Natural killer cell (primary cell): ENCODE data around the gene ADIRF. TPM values are rescaled to one million over a fixed set of nuclear protein-coding genes. Genes with fewer than 3 reads are reported as not detected.

Experiments
- ATAC-seq, 3 donors: fragments of 150-1000 bp in 2 of 3; fragments of 200-7000 bp in 1 of 3; cut with Tn5 transposase; 1 replicate in 1 of 3; 2 replicates in 2 of 3; pipeline ENCODE4 v1.10.0; 2021; ENCODE audit warnings: mild to moderate bottlenecking in 2 of 3, moderate library complexity in 2 of 3
- DNase-seq, 2 donors: peaks; one replicate each; pipeline versions ENCODE4 v3.0.0 to v3.0.0-alpha.2; 2013 to 2021; ENCODE audit warnings: mixed read lengths in 1 of 2
- H3K27ac ChIP-seq: one replicate; pipeline ENCODE4 v1.5.1; 2013; ENCODE audit warnings: mild to moderate bottlenecking, low read length
- H3K27me3 ChIP-seq: one replicate; pipeline ENCODE4 v1.6.1; 2013; ENCODE audit warnings: low read length; ENCODE audit not compliant: control insufficient read depth, insufficient read depth
- H3K36me3 ChIP-seq: one replicate; pipeline ENCODE4 v1.6.1; 2013; ENCODE audit warnings: low read length; ENCODE audit not compliant: control insufficient read depth, insufficient read depth
- H3K4me1 ChIP-seq: one replicate; pipeline ENCODE4 v1.6.1; 2013; ENCODE audit warnings: low read length; ENCODE audit not compliant: control insufficient read depth, insufficient read depth
- H3K4me3 ChIP-seq: one replicate; pipeline ENCODE4 v1.5.1; 2013; ENCODE audit warnings: low read length
- H3K9me3 ChIP-seq: one replicate; pipeline ENCODE4 v1.6.1; 2013; ENCODE audit warnings: low read length; ENCODE audit not compliant: control insufficient read depth, insufficient read depth
- H3K27ac Mint-ChIP-seq, 2 donors: one replicate each; pipeline ENCODE4 v1.8.0; 2022; ENCODE audit warnings: mild to moderate bottlenecking in 2 of 2, mixed read lengths in 2 of 2, moderate library complexity in 1 of 2
- H3K27me3 Mint-ChIP-seq, 2 donors: one replicate each; pipeline ENCODE4 v1.8.0; 2022; ENCODE audit warnings: low read depth in 2 of 2, mixed read lengths in 2 of 2
- H3K36me3 Mint-ChIP-seq: one replicate; pipeline ENCODE4 v1.8.0; 2022; ENCODE audit warnings: mixed read lengths
- H3K4me1 Mint-ChIP-seq, 2 donors: one replicate each; pipeline ENCODE4 v1.8.0; 2022; ENCODE audit warnings: mixed read lengths in 2 of 2
- H3K4me3 Mint-ChIP-seq: one replicate; pipeline ENCODE4 v1.8.0; 2022; ENCODE audit warnings: mild to moderate bottlenecking, moderate library complexity, mixed read lengths
- H3K9me3 Mint-ChIP-seq, 2 donors: one replicate each; pipeline ENCODE4 v1.8.0; 2022; ENCODE audit warnings: mixed read lengths in 2 of 2
- CTCF ChIP-seq: fragments of 200-600 bp; IDR thresholded peaks from one replicate; pipeline ENCODE4 v1.8.0; 2022; ENCODE audit warnings: antibody characterized with exemption
- WGBS: methylation state at CpG from one replicate; pipeline ENCODE4 v1.1.7; 2013; ENCODE audit warnings: missing lambda C conversion rate; ENCODE audit not compliant: insufficient coverage; 5-methylcytosine and 5-hydroxymethylcytosine counted together
- intact Hi-C: fragments of 100-400 bp; cut with micrococcal nuclease; formaldehyde crosslinking; loops from one replicate; pipeline ENCODE4 v1.14.2; 2022
- total RNA-seq, 4 donors: library from RNA; stranded (reverse); fragments of 120-200 nt in 1 of 4; gene quantifications; one replicate each; pipeline versions ENCODE4 v1.2.3 to v1.2.4, GENCODE V29; 2013 to 2022

The ADIRF gene
- total RNA-seq, 3 donors from 2014 or later (not counting 1 experiment from before 2014, with no cell fraction given): not detected

DNA sequence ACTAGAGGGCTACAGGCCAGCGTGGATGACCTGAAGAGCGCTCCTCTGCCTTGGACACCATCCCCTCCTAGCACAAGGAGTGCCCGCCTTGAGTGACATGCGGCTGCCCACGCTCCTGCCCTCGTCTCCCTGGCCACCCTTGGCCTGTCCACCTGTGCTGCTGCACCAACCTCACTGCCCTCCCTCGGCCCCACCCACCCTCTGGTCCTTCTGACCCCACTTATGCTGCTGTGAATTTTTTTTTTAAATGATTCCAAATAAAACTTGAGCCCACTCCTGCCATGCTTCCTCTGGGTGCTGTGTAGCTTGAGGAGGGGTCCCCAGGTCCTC is 5.3 kb upstream of the ADIRF start:
- no peaks in the 10 kb centered on the region for H3K36me3 Mint-ChIP-seq
- intact Hi-C loops: no loop called here
- Histone ChIP-seq H3K27ac (no peak overlapping the region), H3K27me3 (no peaks in the 10 kb centered on the region), H3K9me3 (no peaks in the 10 kb centered on the region), H3K4me1 (peaks cover 26% of the 10 kb centered on the region), H3K36me3 (no peaks in the 10 kb centered on the region), H3K4me3 (no peak overlapping the region)
- DNase-seq (no peak), ATAC-seq (no peak)
- H3K27me3 Mint-ChIP-seq: no peaks in the 10 kb centered on the region
- H3K4me3 Mint-ChIP-seq: no peak overlapping the region
- H3K27ac Mint-ChIP-seq: no peak overlapping the region
- peaks cover 10 to 18% of the 10 kb centered on the region in 2 donors for H3K4me1 Mint-ChIP-seq
- no peaks in the 10 kb centered on the region for H3K9me3 Mint-ChIP-seq
- TF ChIP-seq CTCF: no peak
- WGBS: 89% methylated on average over 7 of the region's 7 CpGs

GRCh38 chr10:86963341-86963919 is 4.9 kb upstream of the ADIRF start:
- no peaks in the 10 kb centered on the region for H3K36me3 ChIP-seq
- H3K36me3 Mint-ChIP-seq: no peaks in the 10 kb centered on the region
- WGBS: 90% methylated on average over 12 of the region's 12 CpGs
- H3K4me1 Mint-ChIP-seq: peaks cover 10 to 18% of the 10 kb centered on the region in 2 donors
- H3K9me3 Mint-ChIP-seq: no peaks in the 10 kb centered on the region
- ATAC-seq (no peak), DNase-seq (no peak)
- no peak overlapping the region for H3K27ac Mint-ChIP-seq
- no peaks in the 10 kb centered on the region for H3K27me3 Mint-ChIP-seq
- intact Hi-C loops: no loop called here
- H3K4me3 ChIP-seq: no peak overlapping the region
- H3K27ac ChIP-seq: no peak overlapping the region
- peaks cover 29% of the 10 kb centered on the region for H3K4me1 ChIP-seq
- no peak for TF ChIP-seq CTCF
- no peak overlapping the region for H3K4me3 Mint-ChIP-seq
- H3K9me3 ChIP-seq: no peaks in the 10 kb centered on the region
- no peaks in the 10 kb centered on the region for H3K27me3 ChIP-seq

GRCh38 chr10:86964061-86964846 is 4.0 kb upstream of the ADIRF start:
- intact Hi-C loops: no loop called here
- no peak overlapping the region for H3K4me3 ChIP-seq
- H3K9me3 ChIP-seq: no peaks in the 10 kb centered on the region
- ATAC-seq (no peak), DNase-seq (no peak)
- Mint-ChIP-seq H3K27ac (no peak overlapping the region), H3K27me3 (no peaks in the 10 kb centered on the region), H3K4me3 (no peak overlapping the region), H3K9me3 (no peaks in the 10 kb centered on the region), H3K36me3 (no peaks in the 10 kb centered on the region), H3K4me1 (peaks cover 10 to 22% of the 10 kb centered on the region in 2 donors)
- no peak overlapping the region for H3K27ac ChIP-seq
- H3K36me3 ChIP-seq: no peaks in the 10 kb centered on the region
- no peak for TF ChIP-seq CTCF
- H3K4me1 ChIP-seq: peaks cover 34% of the 10 kb centered on the region
- WGBS: 90% methylated on average over 13 of the region's 13 CpGs
- no peaks in the 10 kb centered on the region for H3K27me3 ChIP-seq

- peaks cover 38% of the 10 kb centered on the region for H3K4me1 ChIP-seq
- H3K4me3 Mint-ChIP-seq: no peak overlapping the region
These were observed 3.5 kb upstream of the ADIRF start for GRCh38 chr10:86964847-86965190.

More at GRCh38 chr10:86964847-86965190, 3.5 kb upstream of the ADIRF start:
- H3K27me3 ChIP-seq: no peaks in the 10 kb centered on the region
- no peak overlapping the region for H3K27ac ChIP-seq
- Mint-ChIP-seq H3K27me3 (no peaks in the 10 kb centered on the region), H3K4me1 (peaks cover 10 to 22% of the 10 kb centered on the region in 2 donors), H3K27ac (no peak overlapping the region), H3K9me3 (no peaks in the 10 kb centered on the region), H3K36me3 (no peaks in the 10 kb centered on the region)
- 92% methylated on average over 2 of the region's 2 CpGs for WGBS
- no peaks in the 10 kb centered on the region for H3K36me3 ChIP-seq
- TF ChIP-seq CTCF: no peak
- no peaks in the 10 kb centered on the region for H3K9me3 ChIP-seq
- ATAC-seq: no peak
- H3K4me3 ChIP-seq: no peak overlapping the region
- no peak for DNase-seq
- intact Hi-C loops: no loop called here
